T-cell (primary cell): Measurements from ENCODE around the gene IFT43. TPM values are rescaled to one million over a fixed set of nuclear protein-coding genes. Genes with fewer than 3 reads are reported as not detected.

Source experiments
- ATAC-seq, 4 experiments: fragments of 200-7000 bp in 3 of 4; fragments of 150-1000 bp in 1 of 4; cut with Tn5 transposase; replicated peaks in 1 of 4; 1 replicate in 3 of 4; 2 replicates in 1 of 4; pipeline ENCODE4 v1.10.0; 2021; ENCODE audit warnings: moderate library complexity in 3 of 4, mild to moderate bottlenecking in 2 of 4, moderate number of reproducible peaks in 1 of 4
- CTCF ChIA-PET, 2 donors: fragments of 300-600 bp; sonication (Branson Sonifier 250); formaldehyde crosslinking; loops; one replicate each; lab custom pipeline; 2022; ENCODE audit warnings: antibody characterized with exemption in 2 of 2; lab: Charles Lee
- POLR2A ChIA-PET, 2 donors: fragments of 300-600 bp; sonication (Branson Sonifier 250); formaldehyde crosslinking; loops; one replicate each; lab custom pipeline; 2022; ENCODE audit warnings: antibody characterized with exemption in 2 of 2; lab: Charles Lee
- DNase-seq, 35 experiments: peaks; one replicate each; pipeline versions ENCODE4 v3.0.0 to v3.0.0-alpha.2; 2013 to 2023
- H3K27ac ChIP-seq: one replicate; pipeline ENCODE4 v1.5.1; 2013; ENCODE audit warnings: low read length
- H3K27me3 ChIP-seq, 2 experiments: replicated peaks in 1 of 2; 1 replicate in 1 of 2; 2 replicates in 1 of 2; pipeline versions ENCODE4 v1.6.1 to v1.7.0; 2013; ENCODE audit warnings: low read length in 1 of 2, mixed read lengths in 1 of 2; ENCODE audit not compliant: control insufficient read depth in 2 of 2, insufficient read depth in 2 of 2; ENCODE audit errors: extremely low read depth in 1 of 2
- H3K36me3 ChIP-seq, 2 donors: 1 replicate in 1 of 2; 2 replicates in 1 of 2; pipeline versions ENCODE4 v1.6.1 to v1.7.0; 2013; ENCODE audit warnings: low read length in 1 of 2; ENCODE audit not compliant: control insufficient read depth in 2 of 2, insufficient read depth in 1 of 2; ENCODE audit errors: extremely low read depth in 1 of 2
- H3K4me1 ChIP-seq, 2 experiments: 1 replicate in 1 of 2; 2 replicates in 1 of 2; pipeline versions ENCODE4 v1.6.1 to v1.7.0; 2013; ENCODE audit warnings: low read length in 2 of 2, mixed read lengths in 1 of 2; ENCODE audit not compliant: insufficient read depth in 2 of 2, control insufficient read depth in 1 of 2; ENCODE audit errors: extremely low read depth in 1 of 2
- H3K4me3 ChIP-seq, 2 donors: 1 replicate in 1 of 2; 2 replicates in 1 of 2; pipeline versions ENCODE4 v1.5.1 to v1.7.0; 2013; ENCODE audit warnings: mild to moderate bottlenecking in 2 of 2, low read length in 1 of 2, moderate library complexity in 1 of 2; ENCODE audit not compliant: control insufficient read depth in 1 of 2; ENCODE audit errors: extremely low read depth in 1 of 2
- H3K9me3 ChIP-seq: 2 replicates; pipeline ENCODE4 v1.7.0; 2013
- H3K27ac Mint-ChIP-seq, 2 donors: one replicate each; pipeline ENCODE4 v1.8.0; 2020 to 2021; ENCODE audit warnings: mild to moderate bottlenecking in 2 of 2, mixed read lengths in 2 of 2
- H3K27me3 Mint-ChIP-seq, 2 donors: one replicate each; pipeline ENCODE4 v1.8.0; 2021 to 2022; ENCODE audit warnings: mixed read lengths in 2 of 2
- H3K36me3 Mint-ChIP-seq: one replicate; pipeline ENCODE4 v1.8.0; 2021; ENCODE audit warnings: mixed read lengths
- H3K4me1 Mint-ChIP-seq, 3 donors: one replicate each; pipeline ENCODE4 v1.8.0; 2020 to 2022; ENCODE audit warnings: mixed read lengths in 3 of 3, mild to moderate bottlenecking in 1 of 3
- H3K4me3 Mint-ChIP-seq, 3 donors: one replicate each; pipeline ENCODE4 v1.8.0; 2020 to 2022; ENCODE audit warnings: mild to moderate bottlenecking in 3 of 3, mixed read lengths in 3 of 3, moderate library complexity in 3 of 3
- H3K9me3 Mint-ChIP-seq, 3 donors: one replicate each; pipeline ENCODE4 v1.8.0; 2020 to 2022; ENCODE audit warnings: mixed read lengths in 3 of 3
- WGBS: methylation state at CpG from one replicate; pipeline ENCODE4 v1.1.5; 2013; ENCODE audit warnings: missing lambda C conversion rate; ENCODE audit not compliant: insufficient coverage; 5-methylcytosine and 5-hydroxymethylcytosine counted together
- total RNA-seq, 35 experiments: library from RNA in 6 of 35; stranded (reverse) in 6 of 35; fragments of 120-200 nt in 1 of 35; gene quantifications; one replicate each; pipeline versions ENCODE4 v1.2.1 to v1.2.4 and lab custom pipeline; 2013 to 2026

IFT43 gene
- total RNA-seq, 5 donors from 2014 or later (not counting 1 experiment from before 2014, with no cell fraction given): 10.0 to 13.5 (median 11.9) TPM

GRCh38 chr14:76034566-76034965 is 49.0 kb downstream of the IFT43 start:
- Mint-ChIP-seq H3K27me3 (no peaks in the 10 kb centered on the region), H3K36me3 (peaks cover 26% of the 10 kb centered on the region), H3K9me3 (no peaks in the 10 kb centered on the region), H3K4me1 (no peaks in the 10 kb centered on the region), H3K4me3 (no peak overlapping the region), H3K27ac (no peak overlapping the region)
- POLR2A ChIA-PET: no interaction called here
- no peak for ATAC-seq
- Histone ChIP-seq H3K36me3 (no peaks in the 10 kb centered on the region), H3K4me3 (no peak overlapping the region), H3K4me1 (no peaks in the 10 kb centered on the region), H3K27me3 (no peaks in the 10 kb centered on the region), H3K9me3 (no peaks in the 10 kb centered on the region), H3K27ac (no peak overlapping the region)
- no peak for DNase-seq
- CTCF ChIA-PET: no interaction called here
- WGBS: 93% methylated on average over 3 of the region's 3 CpGs

- H3K9me3 Mint-ChIP-seq: no peaks in the 10 kb centered on the region
- H3K27me3 Mint-ChIP-seq: no peaks in the 10 kb centered on the region
- peaks cover 18% of the 10 kb centered on the region for H3K36me3 Mint-ChIP-seq
- H3K4me3 Mint-ChIP-seq: no peak overlapping the region
- 78% methylated on average over 3 of the region's 3 CpGs for WGBS
- no peak for DNase-seq
- Histone ChIP-seq H3K27ac (no peak overlapping the region), H3K27me3 (no peaks in the 10 kb centered on the region), H3K4me1 (no peaks in the 10 kb centered on the region), H3K9me3 (no peaks in the 10 kb centered on the region), H3K4me3 (no peak overlapping the region), H3K36me3 (peaks cover 0 to 2% of the 10 kb centered on the region in 2 donors)
- POLR2A ChIA-PET: no interaction called here
- H3K4me1 Mint-ChIP-seq: no peaks in the 10 kb centered on the region
- CTCF ChIA-PET: no interaction called here
- H3K27ac Mint-ChIP-seq: no peak overlapping the region
- ATAC-seq: no peak
These were observed 55.1 kb downstream of the IFT43 start for GRCh38 chr14:76040704-76041103.

- Mint-ChIP-seq H3K27ac (no peak overlapping the region), H3K4me1 (no peaks in the 10 kb centered on the region), H3K27me3 (no peaks in the 10 kb centered on the region), H3K9me3 (no peaks in the 10 kb centered on the region), H3K36me3 (peaks cover 3% of the 10 kb centered on the region), H3K4me3 (no peak overlapping the region)
- no CpG with 5 or more reads among the region's 3 CpGs for WGBS
- POLR2A ChIA-PET: no interaction called here
- DNase-seq (no peak), ATAC-seq (no peak)
- Histone ChIP-seq H3K27ac (no peak overlapping the region), H3K36me3 (peaks cover 0 to 2% of the 10 kb centered on the region in 2 donors), H3K27me3 (no peaks in the 10 kb centered on the region), H3K9me3 (no peaks in the 10 kb centered on the region), H3K4me1 (no peaks in the 10 kb centered on the region), H3K4me3 (no peak overlapping the region)
- CTCF ChIA-PET: no interaction called here
These were observed 60.2 kb downstream of the IFT43 start for GRCh38 chr14:76045773-76046172.

GRCh38 chr14:76050250-76050649 is 64.7 kb downstream of the IFT43 start:
- Mint-ChIP-seq H3K4me3 (no peak overlapping the region), H3K27me3 (no peaks in the 10 kb centered on the region), H3K4me1 (no peaks in the 10 kb centered on the region), H3K36me3 (no peaks in the 10 kb centered on the region), H3K9me3 (no peaks in the 10 kb centered on the region), H3K27ac (no peak overlapping the region)
- ChIA-PET POLR2A (no interaction called here), CTCF (interaction anchor here (0.6 to 1.4 kb wide), 12 partner anchors 68 to 598 kb away, joined by 3 to 16 read pairs (median 4); no protein-coding TSS in a partner anchor)
- no peaks in the 10 kb centered on the region for H3K9me3 ChIP-seq
- H3K36me3 ChIP-seq: no peaks in the 10 kb centered on the region
- H3K4me1 ChIP-seq: no peaks in the 10 kb centered on the region
- H3K27me3 ChIP-seq: no peaks in the 10 kb centered on the region
- no peak for ATAC-seq
- H3K27ac ChIP-seq: no peak overlapping the region
- no peak for DNase-seq
- H3K4me3 ChIP-seq: no peak overlapping the region
- WGBS: no CpG with 5 or more reads among the region's 4 CpGs

- ChIA-PET POLR2A (interaction anchor here in 1 of 2 donors (0.5 kb wide), 1 partner anchor 71 kb away, joined by 5 read pairs; no protein-coding TSS in a partner anchor), CTCF (interaction anchor here (0.6 to 1.4 kb wide), 12 partner anchors 67 to 597 kb away, joined by 3 to 16 read pairs (median 4); no protein-coding TSS in a partner anchor)
- Mint-ChIP-seq H3K4me3 (no peak overlapping the region), H3K9me3 (no peaks in the 10 kb centered on the region), H3K36me3 (no peaks in the 10 kb centered on the region), H3K4me1 (no peaks in the 10 kb centered on the region), H3K27ac (no peak overlapping the region), H3K27me3 (no peaks in the 10 kb centered on the region)
- H3K4me3 ChIP-seq: no peak overlapping the region
- no peaks in the 10 kb centered on the region for H3K36me3 ChIP-seq
- no peaks in the 10 kb centered on the region for H3K4me1 ChIP-seq
- WGBS: 83% methylated on average over 2 of the region's 3 CpGs
- no peaks in the 10 kb centered on the region for H3K9me3 ChIP-seq
- H3K27me3 ChIP-seq: no peaks in the 10 kb centered on the region
- ATAC-seq (no peak), DNase-seq (peak in 34 of 35 experiments; percentile 3 to 74 (median 35))
- H3K27ac ChIP-seq: no peak overlapping the region
These were observed 65.3 kb downstream of the IFT43 start for GRCh38 chr14:76050797-76051392.

- Histone ChIP-seq H3K4me3 (no peak overlapping the region), H3K4me1 (no peaks in the 10 kb centered on the region), H3K27ac (no peak overlapping the region), H3K9me3 (no peaks in the 10 kb centered on the region), H3K27me3 (peaks cover 0 to 3% of the 10 kb centered on the region in 2 experiments), H3K36me3 (no peaks in the 10 kb centered on the region)
- DNase-seq: no peak
- H3K4me1 Mint-ChIP-seq: no peaks in the 10 kb centered on the region
- no peak overlapping the region for H3K4me3 Mint-ChIP-seq
- ChIA-PET CTCF (interaction anchor here (0.7 to 1.4 kb wide), 4 partner anchors 298 to 336 kb away, joined by 3 to 16 read pairs (median 5); no protein-coding TSS in a partner anchor), POLR2A (no interaction called here)
- 78% methylated on average over 6 of the region's 12 CpGs for WGBS
- ATAC-seq: no peak
- no peaks in the 10 kb centered on the region for H3K27me3 Mint-ChIP-seq
- H3K9me3 Mint-ChIP-seq: no peaks in the 10 kb centered on the region
- no peak overlapping the region for H3K27ac Mint-ChIP-seq
- H3K36me3 Mint-ChIP-seq: no peaks in the 10 kb centered on the region
These were observed 66.3 kb downstream of the IFT43 start for GRCh38 chr14:76051717-76052465.
